Sigmoid colon (tissue), 7 donors: ENCODE data around the gene GPR157. TPM values are rescaled to one million over a fixed set of nuclear protein-coding genes. Genes with fewer than 3 reads are reported as not detected.

Source experiments
- DNase-seq: peaks from one replicate; pipeline ENCODE4 v3.0.0-alpha.2; 2019
- H3K27ac ChIP-seq, 4 donors: fragments of 200-600 bp; sonication (generic); one replicate each; pipeline ENCODE4 v1.5.1; 2016 to 2019; ENCODE audit warnings: mild to moderate bottlenecking in 1 of 4
- H3K27me3 ChIP-seq, 3 donors: fragments of 200-600 bp; sonication (generic); one replicate each; pipeline ENCODE4 v1.5.1; 2019; ENCODE audit warnings: mild to moderate bottlenecking in 1 of 3
- H3K36me3 ChIP-seq, 4 donors: fragments of 200-600 bp; sonication (generic); one replicate each; pipeline ENCODE4 v1.5.1; 2016 to 2019
- H3K4me1 ChIP-seq, 4 donors: fragments of 200-600 bp; sonication (generic); one replicate each; pipeline ENCODE4 v1.5.1; 2017 to 2019
- H3K4me3 ChIP-seq, 4 donors: fragments of 200-600 bp; sonication (generic); one replicate each; pipeline ENCODE4 v1.5.1; 2017 to 2019; ENCODE audit warnings: mild to moderate bottlenecking in 2 of 4, moderate library complexity in 1 of 4
- H3K9me3 ChIP-seq, 4 donors: fragments of 200-600 bp in 3 of 4; sonication (generic) in 3 of 4; one replicate each; pipeline versions ENCODE4 v1.5.1 to v1.6.1; 2013 to 2019
- EP300 ChIP-seq, 4 donors: sonication (generic); formaldehyde crosslinking; IDR thresholded peaks; one replicate each; pipeline ENCODE4 v1.6.1; 2017; ENCODE audit warnings: antibody characterized with exemption in 4 of 4
- POLR2A ChIP-seq, 2 donors: fragments of 450-650 bp; IDR thresholded peaks; one replicate each; pipeline ENCODE4 v1.6.1; 2016; ENCODE audit warnings: antibody characterized with exemption in 2 of 2, mild to moderate bottlenecking in 2 of 2, moderate library complexity in 2 of 2
- POLR2AphosphoS5 ChIP-seq, 4 donors: sonication (generic); formaldehyde crosslinking; IDR thresholded peaks; one replicate each; pipeline ENCODE4 v1.6.1; 2017; ENCODE audit warnings: antibody characterized with exemption in 4 of 4
- WGBS, 2 donors: extraction: QIAGEN DNeasy Blood & Tissue Kit; methylation state at CpG; one replicate each; pipeline ENCODE4 v1.1.7; 2013; 5-methylcytosine and 5-hydroxymethylcytosine counted together
- intact Hi-C: fragments of 100-400 bp; cut with DNase I; formaldehyde crosslinking; loops from one replicate; pipeline ENCODE4 v1.15.1; 2023
- polyA plus RNA-seq, 3 donors: library from polyadenylated mRNA; stranded (reverse); fragments of 200-250 nt; gene quantifications; one replicate each; pipeline ENCODE4 v1.2.3, GENCODE V29; 2013
- total RNA-seq, 4 donors: library from RNA; depleted of rRNA; stranded (reverse); fragments of >200 nt; gene quantifications; one replicate each; pipeline ENCODE4 v1.1.0, GENCODE V29; 2016
- TF ChIP-seq, protein P1 (sequence below), 4 experiments: fragments of 450-650 bp in 3 of 4; fragments of 200-600 bp in 1 of 4; IDR thresholded peaks; one replicate each; pipeline ENCODE4 v1.5.1; 2016 to 2019; ENCODE audit warnings: antibody characterized with exemption in 4 of 4, mild to moderate bottlenecking in 3 of 4, moderate library complexity in 2 of 4
- donor health status: healthy with polysubstance abuse.
- donor health status: Bipolar disorder and iron deficiency.
- donor health status: healthy.

The GPR157 gene
- total and polyA plus RNA-seq, 7 donors: 0.92 to 3.7 (median 1.8) TPM

DNA sequence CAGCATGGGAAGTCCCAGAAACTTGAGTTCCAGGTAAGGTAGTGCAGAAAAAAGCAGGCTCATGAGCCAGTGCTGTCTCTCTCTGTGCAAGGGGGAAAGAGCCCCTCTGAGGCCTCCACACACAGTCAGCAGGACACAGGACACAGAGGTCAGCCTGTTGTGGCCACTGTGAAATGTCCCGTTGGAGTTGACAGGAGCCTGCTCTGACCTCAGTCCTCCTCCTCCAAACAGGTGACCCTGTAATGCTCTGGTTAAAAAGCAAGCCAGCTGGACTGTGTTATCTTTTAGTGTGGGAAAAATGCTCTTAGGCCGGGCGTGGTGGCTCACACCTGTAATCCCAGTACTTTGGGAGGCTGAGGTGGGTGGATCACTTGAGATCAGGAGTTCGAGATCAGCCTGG is 24.2 kb upstream of the GPR157 start:
- intact Hi-C loops: no loop called here
- no peak for DNase-seq
- H3K4me3 ChIP-seq: no peak overlapping the region
- H3K4me1 ChIP-seq: peaks cover 0 to 12% (median 12%) of the 10 kb centered on the region in 4 donors
- no peak overlapping the region for H3K27ac ChIP-seq
- H3K27me3 ChIP-seq: no peaks in the 10 kb centered on the region
- 88% methylated on average over 4 of the region's 4 CpGs for WGBS, 2 donors
- TF ChIP-seq, protein P1, sequence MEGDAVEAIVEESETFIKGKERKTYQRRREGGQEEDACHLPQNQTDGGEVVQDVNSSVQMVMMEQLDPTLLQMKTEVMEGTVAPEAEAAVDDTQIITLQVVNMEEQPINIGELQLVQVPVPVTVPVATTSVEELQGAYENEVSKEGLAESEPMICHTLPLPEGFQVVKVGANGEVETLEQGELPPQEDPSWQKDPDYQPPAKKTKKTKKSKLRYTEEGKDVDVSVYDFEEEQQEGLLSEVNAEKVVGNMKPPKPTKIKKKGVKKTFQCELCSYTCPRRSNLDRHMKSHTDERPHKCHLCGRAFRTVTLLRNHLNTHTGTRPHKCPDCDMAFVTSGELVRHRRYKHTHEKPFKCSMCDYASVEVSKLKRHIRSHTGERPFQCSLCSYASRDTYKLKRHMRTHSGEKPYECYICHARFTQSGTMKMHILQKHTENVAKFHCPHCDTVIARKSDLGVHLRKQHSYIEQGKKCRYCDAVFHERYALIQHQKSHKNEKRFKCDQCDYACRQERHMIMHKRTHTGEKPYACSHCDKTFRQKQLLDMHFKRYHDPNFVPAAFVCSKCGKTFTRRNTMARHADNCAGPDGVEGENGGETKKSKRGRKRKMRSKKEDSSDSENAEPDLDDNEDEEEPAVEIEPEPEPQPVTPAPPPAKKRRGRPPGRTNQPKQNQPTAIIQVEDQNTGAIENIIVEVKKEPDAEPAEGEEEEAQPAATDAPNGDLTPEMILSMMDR (IDR thresholded peaks at IDR 0.05): no peak
- TF ChIP-seq POLR2AphosphoS5 (IDR thresholded peaks at IDR 0.05) (no peak), EP300 (IDR thresholded peaks at IDR 0.05) (no peak), POLR2A (IDR thresholded peaks at IDR 0.05) (no peak)
- H3K9me3 ChIP-seq: no peaks in the 10 kb centered on the region
- H3K36me3 ChIP-seq: no peaks in the 10 kb centered on the region

DNA sequence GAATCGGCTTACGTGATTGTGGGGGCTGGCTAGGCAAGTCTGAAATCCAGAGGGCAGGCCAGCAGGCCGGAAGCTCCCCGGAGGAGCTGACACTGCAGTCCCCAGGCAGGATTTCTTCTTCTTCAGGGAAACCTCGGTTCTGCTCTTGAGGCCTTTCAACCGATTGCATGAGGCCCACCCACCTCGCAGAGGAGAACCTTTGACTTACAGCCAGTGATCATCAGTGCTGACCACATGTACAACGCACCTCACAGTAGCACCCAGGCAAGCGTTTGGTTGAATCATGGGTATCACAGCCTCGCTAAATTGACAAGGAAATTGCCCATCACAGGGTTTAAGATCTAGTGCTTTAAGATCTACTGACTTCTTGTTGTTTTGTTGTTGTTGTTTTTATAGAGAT is 23.6 kb upstream of the GPR157 start:
- WGBS, 2 donors: 92 to 93% methylated on average over 10 of the region's 10 CpGs
- Histone ChIP-seq H3K4me1 (peaks cover 0 to 12% (median 12%) of the 10 kb centered on the region in 4 donors), H3K27me3 (no peaks in the 10 kb centered on the region), H3K36me3 (no peaks in the 10 kb centered on the region), H3K27ac (no peak overlapping the region), H3K4me3 (no peak overlapping the region), H3K9me3 (no peaks in the 10 kb centered on the region)
- TF ChIP-seq POLR2AphosphoS5 (IDR thresholded peaks at IDR 0.05) (no peak), EP300 (IDR thresholded peaks at IDR 0.05) (no peak), POLR2A (IDR thresholded peaks at IDR 0.05) (no peak)
- TF ChIP-seq, protein P1 (IDR thresholded peaks at IDR 0.05): no peak
- intact Hi-C loops: no loop called here
- no peak for DNase-seq

DNA sequence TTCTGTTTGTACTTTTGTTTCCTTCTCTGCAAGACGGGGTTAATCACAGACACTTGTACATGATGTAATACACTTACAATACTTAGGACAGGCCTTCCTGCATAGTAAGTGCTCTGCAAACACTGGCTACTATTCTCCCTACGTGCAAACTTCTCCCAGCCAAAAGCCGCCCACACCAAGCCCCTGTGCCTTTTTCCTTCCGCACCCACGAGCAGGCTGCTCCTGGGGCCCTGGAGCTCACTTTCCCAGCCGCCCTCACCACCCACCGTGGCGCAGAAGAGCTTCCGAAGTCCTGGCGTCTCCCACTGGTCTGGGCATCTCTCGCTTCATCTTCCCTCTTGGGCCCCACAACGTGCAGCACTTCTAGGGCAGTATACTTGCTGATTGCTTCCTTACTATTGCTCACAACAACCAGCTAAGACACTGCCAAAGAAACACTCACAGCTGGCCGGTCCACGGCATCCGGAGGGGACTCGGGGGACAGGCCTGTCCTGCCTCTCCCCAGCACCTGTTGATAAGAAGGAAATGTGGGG is 22.5 kb upstream of the GPR157 start:
- intact Hi-C loops: no loop called here

DNA sequence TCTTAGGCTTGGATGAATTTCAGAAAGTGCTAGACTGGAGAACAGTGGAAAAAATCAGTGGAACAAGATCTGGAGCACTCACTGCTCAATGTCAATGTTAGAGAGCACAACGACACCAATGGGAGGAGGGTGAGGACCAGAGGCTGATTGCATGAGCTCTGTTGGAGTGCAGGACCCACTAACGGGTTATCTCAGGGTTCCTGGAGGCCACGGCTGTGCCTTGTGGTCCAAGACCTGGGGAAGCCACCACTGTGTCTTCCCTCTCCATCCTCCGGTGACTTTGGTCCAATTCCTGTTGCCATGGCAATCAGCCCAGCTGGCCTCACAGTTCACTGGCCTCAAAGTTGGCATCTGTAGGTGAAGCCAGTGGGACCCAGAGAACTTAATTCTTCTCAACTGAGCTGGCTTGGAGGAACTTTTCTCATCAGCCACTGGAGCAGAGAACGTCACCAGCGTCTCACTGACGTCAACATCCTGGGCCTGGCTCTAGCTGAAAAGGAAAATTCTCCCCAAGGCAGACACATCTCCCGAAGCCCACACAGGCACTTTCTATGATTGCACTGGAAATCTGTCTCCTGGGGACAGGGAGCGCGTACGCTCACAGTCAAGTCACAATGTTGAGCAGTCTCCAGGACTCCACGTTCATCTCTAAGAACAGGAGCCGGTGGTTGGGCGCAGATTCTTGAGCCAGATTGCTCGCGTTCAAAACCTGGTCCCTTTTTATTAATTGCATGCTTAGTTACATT is 21.9 kb upstream of the GPR157 start:
- Histone ChIP-seq H3K4me1 (peaks cover 0 to 12% (median 12%) of the 10 kb centered on the region in 4 donors), H3K27ac (peak overlapping the region; percentile 30 to 43 (median 42)), H3K4me3 (no peak overlapping the region), H3K9me3 (no peaks in the 10 kb centered on the region), H3K36me3 (no peaks in the 10 kb centered on the region), H3K27me3 (no peaks in the 10 kb centered on the region)
- intact Hi-C loops: no loop called here
- 84 to 88% methylated on average over 16 of the region's 16 CpGs for WGBS, 2 donors
- peak; percentile 76 for DNase-seq
- TF ChIP-seq POLR2A (IDR thresholded peaks at IDR 0.05): no peak
- TF ChIP-seq EP300 (IDR thresholded peaks at IDR 0.05): no peak
- no peak for TF ChIP-seq POLR2AphosphoS5 (IDR thresholded peaks at IDR 0.05)

More for the DNA sequence above, 22.5 kb upstream of the GPR157 start:
- Histone ChIP-seq H3K27me3 (no peaks in the 10 kb centered on the region), H3K9me3 (no peaks in the 10 kb centered on the region), H3K4me3 (no peak overlapping the region), H3K4me1 (peaks cover 0 to 12% (median 12%) of the 10 kb centered on the region in 4 donors), H3K36me3 (no peaks in the 10 kb centered on the region), H3K27ac (peak overlapping the region; percentile 30 to 43 (median 42))
- no peak for TF ChIP-seq POLR2AphosphoS5 (IDR thresholded peaks at IDR 0.05)
- no peak for TF ChIP-seq EP300 (IDR thresholded peaks at IDR 0.05)
- no peak for TF ChIP-seq POLR2A (IDR thresholded peaks at IDR 0.05)
- TF ChIP-seq, protein P1 (IDR thresholded peaks at IDR 0.05): no peak
- 75 to 79% methylated on average over 16 of the region's 16 CpGs for WGBS, 2 donors
- DNase-seq: no peak

DNA sequence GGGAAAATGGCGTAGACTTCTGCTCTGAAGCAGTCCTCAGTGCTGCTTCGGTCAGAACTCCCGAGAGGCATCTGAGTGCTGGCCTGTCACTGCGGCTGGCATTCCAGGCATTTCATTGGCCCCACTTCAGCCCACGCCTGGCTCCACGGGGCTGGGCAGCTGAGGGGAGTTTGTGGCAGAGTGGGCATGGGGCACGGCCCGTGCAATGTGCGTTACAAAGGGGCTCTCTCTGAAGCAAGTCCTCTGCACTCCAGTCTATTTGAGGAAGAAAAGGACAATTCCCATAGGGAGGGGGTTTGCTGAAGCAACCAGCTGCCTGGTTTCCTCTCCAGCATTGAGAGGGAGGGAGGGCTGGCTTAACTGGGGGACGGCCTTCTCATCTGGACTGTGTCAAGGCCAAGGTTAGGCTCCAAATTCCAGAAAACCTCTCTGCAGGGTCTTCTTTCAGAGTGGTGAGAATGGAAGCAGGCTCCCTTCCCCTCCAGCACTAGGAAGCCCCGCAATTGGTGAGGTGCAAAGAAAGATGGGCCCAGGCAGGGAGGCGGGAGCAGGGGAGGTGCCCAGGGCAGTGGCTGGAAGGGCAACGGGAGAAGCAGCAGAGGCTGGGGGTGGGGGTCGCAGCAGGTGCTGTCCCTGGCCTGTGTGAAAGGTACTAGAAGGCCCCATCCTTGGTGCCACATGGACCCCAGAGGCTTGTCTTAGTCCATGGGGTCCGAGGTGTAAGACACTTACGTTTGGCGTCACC is 21.1 kb upstream of the GPR157 start:
- H3K9me3 ChIP-seq: no peaks in the 10 kb centered on the region
- no peak overlapping the region for H3K4me3 ChIP-seq
- no peak for DNase-seq
- H3K27me3 ChIP-seq: no peaks in the 10 kb centered on the region
- intact Hi-C loops: no loop called here
- 80 to 90% methylated on average over 17 of the region's 17 CpGs for WGBS, 2 donors
- TF ChIP-seq EP300 (IDR thresholded peaks at IDR 0.05) (no peak), POLR2A (IDR thresholded peaks at IDR 0.05) (no peak), POLR2AphosphoS5 (IDR thresholded peaks at IDR 0.05) (no peak)
- TF ChIP-seq, protein P1 (IDR thresholded peaks at IDR 0.05): no peak
- H3K27ac ChIP-seq: peak overlapping the region; percentile 27 to 60 (median 38)
- H3K36me3 ChIP-seq: no peaks in the 10 kb centered on the region
- H3K4me1 ChIP-seq: peaks cover 0 to 12% (median 12%) of the 10 kb centered on the region in 4 donors
